Retina (tissue), 1 donor: Measurements from ENCODE around the gene CLDN19.
"Not testable (repeated sequence)": the region's sequence is repeated elsewhere in the genome, so short reads cannot be mapped to it uniquely, and the experiment has no call there.

Source experiments
- DNase-seq: peaks from one replicate; pipeline ENCODE4 v3.0.0-alpha.2; 2016

The CLDN19 gene

DNA sequence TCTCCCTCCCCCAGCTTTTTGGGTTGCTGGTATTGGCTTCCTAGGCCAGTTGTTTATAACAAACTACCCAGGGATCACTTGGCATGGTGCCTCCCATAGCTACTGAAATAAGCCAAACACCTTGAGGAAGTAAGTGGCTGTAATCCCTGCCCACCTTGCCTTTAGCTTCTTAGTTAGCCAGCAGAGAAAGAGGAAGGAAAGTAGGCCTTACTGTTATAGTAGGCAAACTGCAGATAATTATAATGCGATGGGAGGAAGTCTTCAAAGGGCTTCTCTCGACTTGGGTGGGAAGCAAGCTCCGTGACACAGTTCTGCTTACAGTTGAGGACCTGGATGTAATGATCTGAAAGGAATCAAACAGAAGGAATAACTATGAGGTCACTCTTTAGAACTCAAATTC lies 18.6 kb upstream of the CLDN19 start:
- DNase-seq, result no peak

DNA sequence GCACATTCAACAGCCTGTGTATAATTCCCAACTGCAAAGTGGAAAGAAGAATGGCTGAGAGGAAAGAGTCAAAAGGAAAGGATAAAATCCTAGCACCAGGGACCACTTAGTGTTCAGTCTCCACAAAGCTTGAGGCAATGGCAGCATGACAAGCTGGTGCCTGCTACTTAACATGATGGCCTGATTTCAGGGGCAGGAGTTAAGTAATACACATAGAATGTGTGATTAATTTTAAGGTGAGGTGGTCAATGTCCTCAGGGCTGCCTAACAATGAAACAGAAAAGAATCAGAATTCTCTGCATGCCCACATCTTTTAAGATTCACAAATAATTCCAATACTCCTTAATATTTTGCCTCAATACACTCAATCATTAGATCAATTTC lies 17.8 kb upstream of the CLDN19 start:
- no peak for DNase-seq

- peak; percentile 56 for DNase-seq
These were observed 17.2 kb upstream of the CLDN19 start for GRCh38 chr1:42756956-42757891.

DNA sequence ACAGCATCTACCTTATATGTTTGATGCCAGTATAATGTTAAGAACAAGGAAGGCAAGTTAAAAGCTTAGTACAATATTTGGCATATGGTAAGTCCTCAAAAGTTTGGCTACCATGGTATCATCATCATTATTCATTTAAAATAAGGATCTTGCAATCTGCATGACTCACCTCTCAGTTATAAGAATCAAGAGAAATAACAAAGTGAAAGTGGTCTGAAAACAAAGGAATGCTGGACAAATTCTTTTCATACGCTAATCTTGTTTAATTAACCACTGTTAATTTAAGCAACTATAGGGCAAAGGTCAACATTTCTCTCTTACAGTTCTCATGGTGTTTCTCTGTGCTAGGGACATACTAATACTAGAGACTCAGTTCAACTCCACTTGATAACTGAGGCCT lies 13.0 kb upstream of the CLDN19 start:
- DNase-seq, result no peak

- DNase-seq, result no peak
These were observed 12.2 kb upstream of the CLDN19 start for GRCh38 chr1:42752284-42752683.

DNA sequence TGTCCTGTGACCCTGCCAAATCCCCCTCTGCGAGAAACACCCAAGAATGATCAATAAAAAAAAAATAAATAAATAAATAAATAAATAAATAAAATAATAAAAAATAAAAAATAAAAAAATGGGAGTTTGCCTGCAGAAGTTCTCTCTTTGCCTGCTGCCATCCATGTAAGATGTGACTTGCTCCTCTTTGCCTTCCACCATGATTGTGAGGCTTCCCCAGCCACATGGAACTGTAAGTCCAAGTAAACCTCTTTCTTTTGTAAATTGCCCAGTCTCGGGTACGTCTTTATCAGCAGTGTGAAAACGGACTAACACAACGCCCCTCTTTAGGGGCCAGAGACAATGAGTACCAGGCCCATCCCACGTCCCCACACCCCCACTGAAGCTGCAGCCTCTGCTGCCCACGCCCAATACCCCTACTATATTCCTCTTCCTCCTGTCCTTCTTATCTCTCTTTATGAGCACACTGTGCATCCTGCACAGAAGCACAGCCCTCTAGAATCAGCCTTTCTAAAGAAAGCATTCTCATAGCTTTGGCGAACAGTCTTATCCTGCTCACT lies 11.6 kb upstream of the CLDN19 start:
- DNase-seq, result not testable (repeated sequence)

DNA sequence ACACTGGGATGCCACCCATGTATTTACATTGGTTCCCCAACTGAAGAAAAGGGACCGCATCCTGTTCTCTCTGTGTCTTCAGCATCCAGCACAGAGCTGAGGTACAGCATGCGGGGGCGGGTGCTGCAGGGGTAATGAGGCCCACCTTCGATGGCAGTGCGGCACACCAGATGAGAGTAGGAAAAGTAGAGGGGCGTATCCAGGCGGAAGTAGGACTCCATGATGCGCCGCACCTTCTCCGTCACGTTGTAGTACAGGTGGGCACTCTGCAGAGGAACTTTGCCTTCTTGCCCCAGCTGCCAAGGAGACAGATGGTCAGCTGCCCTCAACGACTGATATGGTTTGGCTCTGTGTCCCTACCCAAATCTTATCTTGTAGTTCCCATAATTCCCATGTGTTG lies 10.0 kb upstream of the CLDN19 start:
- DNase-seq, result no peak

GRCh38 chr1:42748461-42749410 lies 8.7 kb upstream of the CLDN19 start:
- no peak for DNase-seq

DNA sequence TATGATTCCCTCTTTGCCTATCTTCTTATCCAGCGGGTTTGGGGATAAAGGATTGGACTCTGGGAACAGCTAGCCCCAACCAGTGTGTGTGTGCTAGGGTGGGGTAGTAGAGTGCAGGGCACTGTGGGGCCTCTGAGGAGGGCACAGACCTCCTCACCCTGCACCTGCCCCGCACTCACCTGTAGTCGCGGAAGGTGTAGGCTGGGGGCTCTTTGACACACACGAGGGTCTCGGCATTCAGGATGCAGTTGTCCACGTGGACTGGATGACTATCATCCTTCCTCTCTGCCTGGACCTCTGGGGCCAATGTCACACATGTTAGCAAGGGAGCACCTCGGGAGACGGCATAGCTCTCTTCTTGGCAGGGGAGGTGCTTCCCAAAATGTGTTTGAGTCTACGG lies 8.0 kb upstream of the CLDN19 start:
- no peak for DNase-seq

- DNase-seq, result peak; percentile 81
These were observed 7.1 kb upstream of the CLDN19 start for GRCh38 chr1:42747125-42747524.

DNA sequence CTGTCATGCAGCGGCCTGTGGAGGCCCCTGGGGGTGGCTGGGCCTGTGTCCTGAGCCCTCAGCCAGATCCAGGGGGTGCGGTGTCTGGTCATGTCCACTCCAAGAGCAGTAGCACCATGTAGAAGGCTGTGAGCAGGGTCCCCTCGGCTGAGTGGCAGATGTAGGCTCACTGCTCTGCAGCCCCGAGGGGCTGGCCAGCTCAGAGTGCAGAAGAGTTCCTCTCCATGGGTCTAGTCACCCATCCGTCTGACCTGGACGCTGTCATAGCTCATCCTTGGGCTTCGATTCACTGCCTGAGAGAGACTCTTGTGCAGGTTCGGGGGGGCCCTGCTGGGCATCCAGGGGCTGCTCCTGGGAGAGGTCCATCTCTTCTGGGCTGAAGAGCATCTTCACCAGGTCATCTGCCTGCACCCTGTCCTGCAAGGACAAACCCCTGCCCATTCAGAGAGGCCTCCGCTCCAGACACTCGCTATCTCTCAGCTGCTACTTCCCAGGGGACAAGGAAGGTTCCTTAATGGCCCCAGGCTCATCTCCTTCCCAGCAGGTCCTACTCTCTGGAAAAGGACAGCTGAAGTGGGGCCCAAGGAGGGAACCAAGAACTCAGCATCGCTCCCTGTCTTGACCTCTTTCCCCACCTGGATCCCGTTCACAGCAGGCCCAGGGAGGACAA lies 6.5 kb upstream of the CLDN19 start:
- DNase-seq, result no peak

- DNase-seq, result no peak
These were observed 5.8 kb upstream of the CLDN19 start for GRCh38 chr1:42745851-42746250.

DNA sequence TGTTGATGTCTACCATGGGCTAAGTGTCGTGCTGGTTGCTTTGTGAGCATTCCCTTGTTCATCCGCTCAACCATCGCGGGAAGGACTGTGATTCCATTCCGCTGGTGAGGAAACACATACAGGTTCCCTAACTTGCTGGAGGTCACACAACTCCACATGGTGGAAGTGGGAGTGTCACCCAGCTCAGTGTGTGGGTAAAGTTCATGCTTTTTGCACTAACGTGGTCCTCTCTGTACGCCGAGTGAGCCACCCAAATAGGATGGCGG lies 4.0 kb upstream of the CLDN19 start:
- DNase-seq, result no peak

GRCh38 chr1:42743317-42744147 lies 3.5 kb upstream of the CLDN19 start:
- no peak for DNase-seq

DNA sequence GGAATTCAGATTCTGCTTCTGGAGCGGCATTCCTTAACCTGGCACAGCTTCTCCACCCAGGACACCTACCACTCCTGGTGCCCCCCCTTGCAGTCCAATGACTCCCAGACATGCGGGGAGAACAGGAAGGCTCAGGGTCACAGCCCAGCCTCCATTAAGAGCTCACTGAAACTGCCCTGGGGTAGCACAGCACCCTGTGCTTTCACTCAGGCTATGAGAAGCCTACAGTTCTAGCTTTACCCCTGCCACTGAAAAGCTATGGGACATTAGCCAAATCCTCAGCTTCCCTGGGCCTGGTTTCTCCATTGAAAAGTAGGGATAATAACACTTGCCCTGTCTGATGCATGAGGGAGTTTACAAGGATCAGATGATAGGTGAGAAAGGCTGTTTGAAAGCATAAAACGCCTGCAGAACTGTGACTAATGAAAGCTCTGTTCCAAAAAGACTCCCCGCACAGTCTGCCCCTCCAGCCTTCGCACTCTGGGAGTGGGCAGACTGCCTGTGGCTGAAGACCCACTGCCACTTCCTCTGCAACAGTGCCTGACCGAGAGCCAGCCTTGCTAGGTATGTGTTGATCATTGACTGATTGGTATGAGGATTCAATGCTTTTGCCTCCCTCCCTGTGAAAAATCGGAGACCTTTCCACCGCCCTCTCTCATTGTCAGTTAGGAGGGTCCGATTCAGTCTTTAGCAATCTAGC lies 2.7 kb upstream of the CLDN19 start:
- no peak for DNase-seq

GRCh38 chr1:42742141-42742540 lies 2.1 kb upstream of the CLDN19 start:
- no peak for DNase-seq

- DNase-seq, result no peak
These were observed 1.7 kb upstream of the CLDN19 start for GRCh38 chr1:42741706-42742105.

GRCh38 chr1:42740851-42741580 lies 980 bp upstream of the CLDN19 start:
- peak; percentile 55 for DNase-seq

DNA sequence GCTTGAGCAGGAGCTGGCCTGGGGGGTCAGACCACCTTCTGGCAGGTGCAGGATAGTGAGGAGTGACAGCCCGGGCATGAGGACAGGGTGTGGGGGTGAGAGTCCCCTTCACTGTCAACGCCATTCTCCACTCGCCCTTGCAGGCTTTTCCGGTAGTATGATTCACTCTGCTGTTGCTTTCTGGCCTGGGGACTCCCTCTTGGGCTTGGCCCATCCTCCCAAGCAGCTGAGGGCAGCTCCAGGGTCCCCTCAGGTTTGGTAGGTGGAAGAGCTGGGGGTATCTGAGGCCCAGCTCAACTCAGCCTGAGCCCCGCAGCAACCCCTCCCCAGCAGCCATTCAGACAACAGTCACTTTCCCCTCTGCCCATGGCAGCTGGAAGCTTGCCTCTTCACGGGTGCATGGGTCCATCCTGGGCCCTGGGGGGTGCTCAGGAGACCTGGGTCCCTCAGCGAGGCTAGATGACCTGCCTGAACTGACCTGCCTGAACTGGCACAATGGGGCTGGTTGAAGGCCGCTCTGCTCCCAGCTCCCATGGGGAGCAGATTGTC lies 1.3 kb downstream of the CLDN19 start:
- DNase-seq, result no peak

- no peak for DNase-seq
These were observed 1.9 kb downstream of the CLDN19 start for GRCh38 chr1:42737986-42738677.
